Muscle of leg (tissue), 11 donors: ENCODE results near the gene ARHGAP6. TPM values are rescaled to one million over a fixed set of nuclear protein-coding genes. Genes with fewer than 3 reads are reported as not detected.

Experiments
- DNase-seq: peaks from one replicate; pipeline ENCODE4 v3.0.0; 2013
- H3K27ac ChIP-seq: one replicate; pipeline ENCODE4 v1.5.1; 2013; ENCODE audit warnings: mild to moderate bottlenecking, low read length, control low read depth
- H3K27me3 ChIP-seq: one replicate; pipeline ENCODE4 v1.6.1; 2013; ENCODE audit warnings: low read length; ENCODE audit not compliant: control insufficient read depth, insufficient read depth
- H3K36me3 ChIP-seq: one replicate; pipeline ENCODE4 v1.6.1; 2013; ENCODE audit warnings: low read length; ENCODE audit not compliant: control insufficient read depth, insufficient read depth
- H3K4me1 ChIP-seq: one replicate; pipeline ENCODE4 v1.6.1; 2013; ENCODE audit warnings: low read length; ENCODE audit not compliant: control insufficient read depth, insufficient read depth
- H3K4me3 ChIP-seq: one replicate; pipeline ENCODE4 v1.5.1; 2013; ENCODE audit warnings: low read length, control low read depth
- H3K9me3 ChIP-seq: replicated peaks from 2 replicates; pipeline ENCODE4 v1.6.1; 2013; ENCODE audit warnings: low read depth, low read length; ENCODE audit not compliant: control insufficient read depth
- WGBS: methylation state at CpG from one replicate; pipeline ENCODE4 v1.1.5; 2013; ENCODE audit warnings: missing lambda C conversion rate; ENCODE audit not compliant: insufficient coverage; 5-methylcytosine and 5-hydroxymethylcytosine counted together
- polyA plus RNA-seq, 8 donors: library from polyadenylated mRNA; unstranded; fragments of 120-200 nt; gene quantifications; one replicate each; pipeline versions ENCODE4 v1.2.1 to v1.2.3, GENCODE V29; 2013; ENCODE audit warnings: inconsistent platforms in 1 of 8, low replicate concordance in 1 of 8; ENCODE audit not compliant: insufficient read length in 8 of 8, insufficient read depth in 1 of 8
- total RNA-seq: library from RNA; stranded (reverse); fragments of 120-200 nt; gene quantifications from one replicate; pipeline ENCODE4 v1.2.4, GENCODE V29; 2013

ARHGAP6 gene
- total and polyA plus RNA-seq, 9 donors = 7.4 to 10.9 (median 9.3) TPM

DNA sequence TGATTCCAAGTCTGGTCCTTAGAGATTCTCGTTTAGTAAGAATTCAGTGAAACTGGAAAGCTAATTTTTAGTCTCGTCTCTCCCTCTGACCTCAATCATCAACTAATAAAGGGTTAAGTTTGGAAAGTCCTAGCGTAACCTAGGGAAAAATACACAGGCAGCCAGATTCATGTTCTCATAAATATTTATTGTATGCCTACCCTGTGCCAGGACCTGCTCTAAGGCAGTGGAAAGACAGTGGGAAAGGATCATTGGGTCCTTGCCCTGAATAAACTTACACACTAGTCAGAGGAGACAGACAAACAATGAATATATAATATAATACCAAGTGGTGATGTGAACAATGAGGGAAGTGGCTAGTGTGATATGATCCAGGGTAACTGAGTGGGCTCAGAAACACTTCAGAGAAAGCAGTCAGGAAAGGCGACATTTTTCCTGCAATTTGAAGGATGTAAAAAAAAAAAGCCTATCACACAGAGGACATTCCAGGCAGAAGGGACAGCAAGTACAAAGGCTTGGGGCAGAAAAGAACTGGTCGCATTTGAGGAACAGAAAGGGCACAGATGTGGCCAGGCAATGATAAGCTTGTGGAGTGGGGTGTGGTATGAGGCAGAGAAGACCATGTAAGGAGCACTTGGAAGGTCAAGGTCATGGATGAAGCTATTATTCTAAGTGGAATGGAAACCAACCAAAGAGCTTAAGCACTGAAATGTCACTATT, 243.8 kb downstream of the ARHGAP6 start:
- DNase-seq = no peak
- Histone ChIP-seq H3K36me3 (no peaks in the 10 kb centered on the region), H3K9me3 (no peaks in the 10 kb centered on the region), H3K27ac (no peak overlapping the region), H3K4me1 (peaks cover 2% of the 10 kb centered on the region), H3K27me3 (peaks cover 19% of the 10 kb centered on the region), H3K4me3 (no peak overlapping the region)
- WGBS = 40% methylated on average over 1 of the region's 5 CpGs

DNA sequence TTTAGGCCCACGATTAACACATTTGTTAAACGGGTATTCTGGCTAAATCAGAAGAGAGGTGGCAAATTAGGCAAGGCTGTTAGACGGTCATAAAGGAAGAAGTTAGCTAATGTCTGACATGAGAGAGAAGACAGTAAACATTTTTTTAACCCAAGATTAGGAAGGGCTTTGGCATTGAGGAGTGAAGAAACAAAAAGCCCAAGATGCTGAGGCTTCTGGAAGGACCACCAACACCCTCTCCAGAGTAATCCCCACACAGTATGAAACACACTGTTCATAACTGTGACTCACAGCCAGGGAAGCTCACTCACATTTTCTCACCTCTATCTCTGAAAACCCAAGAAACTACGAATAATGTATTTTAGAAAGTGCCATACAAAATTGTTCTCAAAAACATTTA, 244.9 kb downstream of the ARHGAP6 start:
- DNase-seq = no peak
- Histone ChIP-seq H3K27me3 (peaks cover 11% of the 10 kb centered on the region), H3K27ac (no peak overlapping the region), H3K9me3 (no peaks in the 10 kb centered on the region), H3K4me1 (peaks cover 2% of the 10 kb centered on the region), H3K36me3 (no peaks in the 10 kb centered on the region), H3K4me3 (no peak overlapping the region)
- no CpG with 5 or more reads among the region's 4 CpGs for WGBS

GRCh38 chrX:11419102-11419501, 246.6 kb downstream of the ARHGAP6 start:
- peaks cover 14% of the 10 kb centered on the region for H3K27me3 ChIP-seq
- peaks cover 2% of the 10 kb centered on the region for H3K4me1 ChIP-seq
- no peaks in the 10 kb centered on the region for H3K9me3 ChIP-seq
- no peak for DNase-seq
- no peaks in the 10 kb centered on the region for H3K36me3 ChIP-seq
- 31% methylated on average over 3 of the region's 6 CpGs for WGBS
- no peak overlapping the region for H3K4me3 ChIP-seq
- H3K27ac ChIP-seq = no peak overlapping the region

GRCh38 chrX:11416600-11416999, 249.1 kb downstream of the ARHGAP6 start:
- DNase-seq = no peak
- Histone ChIP-seq H3K27me3 (peaks cover 10% of the 10 kb centered on the region), H3K4me1 (no peaks in the 10 kb centered on the region), H3K36me3 (no peaks in the 10 kb centered on the region), H3K27ac (no peak overlapping the region), H3K4me3 (no peak overlapping the region), H3K9me3 (no peaks in the 10 kb centered on the region)
- 72% methylated on average over 9 of the region's 13 CpGs for WGBS

GRCh38 chrX:11414091-11414490, 251.6 kb downstream of the ARHGAP6 start:
- Histone ChIP-seq H3K27me3 (peaks cover 11% of the 10 kb centered on the region), H3K9me3 (no peaks in the 10 kb centered on the region), H3K4me1 (no peaks in the 10 kb centered on the region), H3K27ac (no peak overlapping the region), H3K4me3 (no peak overlapping the region), H3K36me3 (no peaks in the 10 kb centered on the region)
- WGBS = no CpG with 5 or more reads among the region's 1 CpG
- DNase-seq = no peak

- DNase-seq = no peak
- no peak overlapping the region for H3K4me3 ChIP-seq
- H3K36me3 ChIP-seq = no peaks in the 10 kb centered on the region
- WGBS = 73% methylated on average over 6 of the region's 10 CpGs
- H3K27ac ChIP-seq = no peak overlapping the region
- H3K27me3 ChIP-seq = peaks cover 7% of the 10 kb centered on the region
- H3K4me1 ChIP-seq = no peaks in the 10 kb centered on the region
- no peaks in the 10 kb centered on the region for H3K9me3 ChIP-seq
Observed at GRCh38 chrX:11412715-11413623, 252.8 kb downstream of the ARHGAP6 start.

GRCh38 chrX:11409957-11410356, 255.8 kb downstream of the ARHGAP6 start:
- Histone ChIP-seq H3K4me3 (no peak overlapping the region), H3K36me3 (no peaks in the 10 kb centered on the region), H3K27ac (no peak overlapping the region), H3K27me3 (peaks cover 7% of the 10 kb centered on the region), H3K4me1 (no peaks in the 10 kb centered on the region), H3K9me3 (no peaks in the 10 kb centered on the region)
- DNase-seq = no peak
- 100% methylated on average over 1 of the region's 3 CpGs for WGBS

DNA sequence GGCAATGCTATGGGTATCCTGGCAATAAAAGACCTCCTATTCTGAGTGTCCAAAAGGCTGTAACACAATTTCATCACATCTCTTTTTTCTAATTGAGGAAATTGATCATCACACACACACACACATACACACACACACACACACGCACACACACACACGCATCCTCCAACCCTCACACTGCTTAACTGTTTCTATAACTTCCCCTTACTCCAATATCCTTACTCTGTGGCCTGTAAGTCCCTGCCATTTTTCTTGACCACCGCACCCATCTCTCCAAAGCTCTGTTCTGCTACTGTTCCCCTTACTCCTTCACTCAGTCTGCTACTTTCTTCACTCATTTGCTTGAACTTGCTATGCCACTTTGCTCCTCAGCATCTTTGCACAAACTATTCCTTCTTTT, 256.9 kb downstream of the ARHGAP6 start:
- no peak for DNase-seq
- no peak overlapping the region for H3K27ac ChIP-seq
- 84% methylated on average over 3 of the region's 3 CpGs for WGBS
- H3K9me3 ChIP-seq = no peaks in the 10 kb centered on the region
- H3K4me3 ChIP-seq = no peak overlapping the region
- no peaks in the 10 kb centered on the region for H3K36me3 ChIP-seq
- peaks cover 12% of the 10 kb centered on the region for H3K27me3 ChIP-seq
- no peaks in the 10 kb centered on the region for H3K4me1 ChIP-seq

DNA sequence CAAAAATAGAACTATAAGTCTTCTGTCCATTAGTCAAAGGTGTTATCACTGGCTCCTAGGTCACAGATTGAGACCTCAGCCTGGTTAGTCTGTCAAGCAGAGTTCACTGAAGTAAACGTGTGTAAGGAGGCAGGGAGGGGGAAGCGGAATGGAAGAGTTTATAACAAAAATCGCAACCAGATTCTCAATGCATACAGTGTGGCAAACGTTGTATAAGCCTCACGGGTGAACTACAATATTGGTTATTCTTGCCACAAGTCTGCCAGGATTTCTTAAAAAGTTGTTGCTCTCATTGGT, 257.7 kb downstream of the ARHGAP6 start:
- Histone ChIP-seq H3K4me1 (no peaks in the 10 kb centered on the region), H3K4me3 (no peak overlapping the region)
- WGBS = 40% methylated on average over 2 of the region's 5 CpGs

DNA sequence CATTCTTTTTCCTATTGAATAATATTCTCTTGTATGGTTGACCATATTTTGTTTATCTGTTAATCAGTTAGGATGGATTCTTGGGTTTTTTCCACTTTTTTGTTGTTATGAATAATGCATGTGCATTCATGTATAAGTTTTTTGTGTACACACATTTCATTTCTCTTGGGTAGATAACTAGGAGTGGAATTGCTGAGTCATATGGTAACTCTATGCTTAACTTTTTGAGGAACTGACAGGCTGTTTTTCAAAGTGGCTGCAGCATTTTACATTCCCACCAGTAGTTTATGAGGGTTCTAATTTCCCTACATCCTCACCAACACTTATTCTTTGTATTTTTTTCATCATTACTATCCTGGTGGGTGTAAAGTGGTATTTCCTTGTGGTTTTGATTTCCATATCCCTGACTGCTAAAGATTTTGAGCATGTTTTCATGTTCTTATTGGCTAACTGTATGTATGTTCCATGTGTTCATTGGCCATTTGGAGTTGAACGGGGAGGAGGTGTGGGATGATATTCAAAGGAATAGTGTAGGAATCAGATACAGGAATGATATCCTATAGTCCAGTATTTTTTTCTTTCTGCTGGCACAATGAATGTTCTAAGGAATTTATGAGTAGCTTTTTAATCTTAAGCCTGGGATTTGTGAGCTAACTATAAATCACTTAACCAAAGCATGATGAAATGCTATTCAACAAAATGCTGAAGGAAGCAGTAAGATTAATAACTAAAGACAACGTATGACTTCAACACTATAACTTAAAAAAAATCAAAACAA, 258.2 kb downstream of the ARHGAP6 start:
- Histone ChIP-seq H3K27ac (no peak overlapping the region), H3K4me1 (no peaks in the 10 kb centered on the region), H3K9me3 (no peaks in the 10 kb centered on the region), H3K27me3 (peaks cover 12% of the 10 kb centered on the region), H3K36me3 (no peaks in the 10 kb centered on the region), H3K4me3 (no peak overlapping the region)
- no CpG with 5 or more reads among the region's 2 CpGs for WGBS
- no peak for DNase-seq

More for the DNA sequence above, 257.7 kb downstream of the ARHGAP6 start:
- no peak for DNase-seq
- peaks cover 12% of the 10 kb centered on the region for H3K27me3 ChIP-seq
- H3K36me3 ChIP-seq = no peaks in the 10 kb centered on the region
- no peak overlapping the region for H3K27ac ChIP-seq
- H3K9me3 ChIP-seq = no peaks in the 10 kb centered on the region
